T-cell (primary cell): Measurements from ENCODE around the gene LARGE1. TPM values are rescaled to one million over a fixed set of nuclear protein-coding genes. Genes with fewer than 3 reads are reported as not detected.

Experiments used
- ATAC-seq, 4 experiments: fragments of 200-7000 bp in 3 of 4; fragments of 150-1000 bp in 1 of 4; cut with Tn5 transposase; replicated peaks in 1 of 4; 1 replicate in 3 of 4; 2 replicates in 1 of 4; pipeline ENCODE4 v1.10.0; 2021; ENCODE audit warnings: moderate library complexity in 3 of 4, mild to moderate bottlenecking in 2 of 4, moderate number of reproducible peaks in 1 of 4
- CTCF ChIA-PET, 2 donors: fragments of 300-600 bp; sonication (Branson Sonifier 250); formaldehyde crosslinking; loops; one replicate each; lab custom pipeline; 2022; ENCODE audit warnings: antibody characterized with exemption in 2 of 2; lab: Charles Lee
- POLR2A ChIA-PET, 2 donors: fragments of 300-600 bp; sonication (Branson Sonifier 250); formaldehyde crosslinking; loops; one replicate each; lab custom pipeline; 2022; ENCODE audit warnings: antibody characterized with exemption in 2 of 2; lab: Charles Lee
- DNase-seq, 35 experiments: peaks; one replicate each; pipeline versions ENCODE4 v3.0.0 to v3.0.0-alpha.2; 2013 to 2023
- H3K27ac ChIP-seq: one replicate; pipeline ENCODE4 v1.5.1; 2013; ENCODE audit warnings: low read length
- H3K27me3 ChIP-seq, 2 experiments: replicated peaks in 1 of 2; 1 replicate in 1 of 2; 2 replicates in 1 of 2; pipeline versions ENCODE4 v1.6.1 to v1.7.0; 2013; ENCODE audit warnings: low read length in 1 of 2, mixed read lengths in 1 of 2; ENCODE audit not compliant: control insufficient read depth in 2 of 2, insufficient read depth in 2 of 2; ENCODE audit errors: extremely low read depth in 1 of 2
- H3K36me3 ChIP-seq, 2 donors: 1 replicate in 1 of 2; 2 replicates in 1 of 2; pipeline versions ENCODE4 v1.6.1 to v1.7.0; 2013; ENCODE audit warnings: low read length in 1 of 2; ENCODE audit not compliant: control insufficient read depth in 2 of 2, insufficient read depth in 1 of 2; ENCODE audit errors: extremely low read depth in 1 of 2
- H3K4me1 ChIP-seq, 2 experiments: 1 replicate in 1 of 2; 2 replicates in 1 of 2; pipeline versions ENCODE4 v1.6.1 to v1.7.0; 2013; ENCODE audit warnings: low read length in 2 of 2, mixed read lengths in 1 of 2; ENCODE audit not compliant: insufficient read depth in 2 of 2, control insufficient read depth in 1 of 2; ENCODE audit errors: extremely low read depth in 1 of 2
- H3K4me3 ChIP-seq, 2 donors: 1 replicate in 1 of 2; 2 replicates in 1 of 2; pipeline versions ENCODE4 v1.5.1 to v1.7.0; 2013; ENCODE audit warnings: mild to moderate bottlenecking in 2 of 2, low read length in 1 of 2, moderate library complexity in 1 of 2; ENCODE audit not compliant: control insufficient read depth in 1 of 2; ENCODE audit errors: extremely low read depth in 1 of 2
- H3K9me3 ChIP-seq: 2 replicates; pipeline ENCODE4 v1.7.0; 2013
- H3K27ac Mint-ChIP-seq, 2 donors: one replicate each; pipeline ENCODE4 v1.8.0; 2020 to 2021; ENCODE audit warnings: mild to moderate bottlenecking in 2 of 2, mixed read lengths in 2 of 2
- H3K27me3 Mint-ChIP-seq, 2 donors: one replicate each; pipeline ENCODE4 v1.8.0; 2021 to 2022; ENCODE audit warnings: mixed read lengths in 2 of 2
- H3K36me3 Mint-ChIP-seq: one replicate; pipeline ENCODE4 v1.8.0; 2021; ENCODE audit warnings: mixed read lengths
- H3K4me1 Mint-ChIP-seq, 3 donors: one replicate each; pipeline ENCODE4 v1.8.0; 2020 to 2022; ENCODE audit warnings: mixed read lengths in 3 of 3, mild to moderate bottlenecking in 1 of 3
- H3K4me3 Mint-ChIP-seq, 3 donors: one replicate each; pipeline ENCODE4 v1.8.0; 2020 to 2022; ENCODE audit warnings: mild to moderate bottlenecking in 3 of 3, mixed read lengths in 3 of 3, moderate library complexity in 3 of 3
- H3K9me3 Mint-ChIP-seq, 3 donors: one replicate each; pipeline ENCODE4 v1.8.0; 2020 to 2022; ENCODE audit warnings: mixed read lengths in 3 of 3
- WGBS: methylation state at CpG from one replicate; pipeline ENCODE4 v1.1.5; 2013; ENCODE audit warnings: missing lambda C conversion rate; ENCODE audit not compliant: insufficient coverage; 5-methylcytosine and 5-hydroxymethylcytosine counted together
- total RNA-seq, 35 experiments: library from RNA in 6 of 35; stranded (reverse) in 6 of 35; fragments of 120-200 nt in 1 of 35; gene quantifications; one replicate each; pipeline versions ENCODE4 v1.2.1 to v1.2.4 and lab custom pipeline; 2013 to 2026

The LARGE1 gene
- total RNA-seq, 5 donors from 2014 or later (not counting 1 experiment from before 2014, with no cell fraction given) = 0.53 to 6.1 (median 3.0) TPM

DNA sequence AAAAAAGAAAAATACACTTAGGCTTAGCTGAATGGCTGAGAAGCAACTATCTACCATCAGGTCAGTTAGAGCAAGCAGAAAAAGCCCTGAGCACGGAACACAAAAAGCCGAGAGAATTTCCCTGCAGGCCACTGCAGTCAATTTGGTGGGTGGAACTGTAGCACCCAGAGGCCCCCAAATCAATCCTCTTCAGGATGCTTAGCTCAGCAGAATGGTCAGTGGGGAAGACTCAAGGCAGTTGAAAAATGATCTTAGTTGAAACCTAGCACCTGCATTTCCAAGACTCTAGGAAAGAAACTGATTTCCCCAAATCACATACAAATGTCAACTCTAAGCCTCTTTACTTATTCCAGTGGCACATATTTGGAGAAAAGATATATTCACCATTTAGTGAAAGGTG, 534.7 kb downstream of the LARGE1 start:
- Mint-ChIP-seq H3K9me3 (peaks cover 0 to 3% (median 0%) of the 10 kb centered on the region in 3 donors), H3K4me1 (no peaks in the 10 kb centered on the region), H3K36me3 (no peaks in the 10 kb centered on the region), H3K27ac (no peak overlapping the region), H3K4me3 (no peak overlapping the region), H3K27me3 (no peaks in the 10 kb centered on the region)
- CTCF ChIA-PET = no interaction called here
- Histone ChIP-seq H3K4me3 (no peak overlapping the region), H3K36me3 (no peaks in the 10 kb centered on the region), H3K4me1 (no peaks in the 10 kb centered on the region), H3K9me3 (no peaks in the 10 kb centered on the region), H3K27me3 (no peaks in the 10 kb centered on the region), H3K27ac (no peak overlapping the region)
- DNase-seq = no peak
- no peak for ATAC-seq
- POLR2A ChIA-PET = no interaction called here
- no CpG with 5 or more reads among the region's 2 CpGs for WGBS

DNA sequence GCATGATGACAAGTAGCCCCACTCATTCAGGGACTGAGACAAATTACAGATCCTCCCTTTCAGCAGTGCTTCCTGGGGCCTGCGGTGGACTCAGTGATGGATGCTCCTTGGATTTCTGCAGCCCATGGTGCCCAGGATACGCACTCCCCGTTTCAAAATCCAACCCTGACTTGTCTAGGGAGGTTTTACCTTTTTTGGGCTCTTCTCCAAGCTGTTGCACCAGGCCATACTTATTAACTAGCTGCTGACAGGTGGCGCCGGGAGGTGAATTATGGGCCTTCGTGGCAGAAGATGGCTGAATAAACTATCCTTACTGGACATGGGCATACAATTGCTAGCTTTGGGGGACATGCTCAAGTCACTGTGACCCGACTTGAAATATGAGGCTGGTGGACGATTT, 537.8 kb downstream of the LARGE1 start:
- Histone ChIP-seq H3K27ac (no peak overlapping the region), H3K9me3 (no peaks in the 10 kb centered on the region), H3K4me3 (no peak overlapping the region), H3K27me3 (no peaks in the 10 kb centered on the region), H3K4me1 (no peaks in the 10 kb centered on the region), H3K36me3 (no peaks in the 10 kb centered on the region)
- ATAC-seq (no peak), DNase-seq (no peak)
- Mint-ChIP-seq H3K4me1 (no peaks in the 10 kb centered on the region), H3K9me3 (peaks cover 6 to 10% (median 9%) of the 10 kb centered on the region in 3 donors), H3K4me3 (no peak overlapping the region), H3K27me3 (no peaks in the 10 kb centered on the region), H3K36me3 (no peaks in the 10 kb centered on the region), H3K27ac (no peak overlapping the region)
- 97% methylated on average over 4 of the region's 8 CpGs for WGBS
- CTCF ChIA-PET = no interaction called here
- POLR2A ChIA-PET = no interaction called here

DNA sequence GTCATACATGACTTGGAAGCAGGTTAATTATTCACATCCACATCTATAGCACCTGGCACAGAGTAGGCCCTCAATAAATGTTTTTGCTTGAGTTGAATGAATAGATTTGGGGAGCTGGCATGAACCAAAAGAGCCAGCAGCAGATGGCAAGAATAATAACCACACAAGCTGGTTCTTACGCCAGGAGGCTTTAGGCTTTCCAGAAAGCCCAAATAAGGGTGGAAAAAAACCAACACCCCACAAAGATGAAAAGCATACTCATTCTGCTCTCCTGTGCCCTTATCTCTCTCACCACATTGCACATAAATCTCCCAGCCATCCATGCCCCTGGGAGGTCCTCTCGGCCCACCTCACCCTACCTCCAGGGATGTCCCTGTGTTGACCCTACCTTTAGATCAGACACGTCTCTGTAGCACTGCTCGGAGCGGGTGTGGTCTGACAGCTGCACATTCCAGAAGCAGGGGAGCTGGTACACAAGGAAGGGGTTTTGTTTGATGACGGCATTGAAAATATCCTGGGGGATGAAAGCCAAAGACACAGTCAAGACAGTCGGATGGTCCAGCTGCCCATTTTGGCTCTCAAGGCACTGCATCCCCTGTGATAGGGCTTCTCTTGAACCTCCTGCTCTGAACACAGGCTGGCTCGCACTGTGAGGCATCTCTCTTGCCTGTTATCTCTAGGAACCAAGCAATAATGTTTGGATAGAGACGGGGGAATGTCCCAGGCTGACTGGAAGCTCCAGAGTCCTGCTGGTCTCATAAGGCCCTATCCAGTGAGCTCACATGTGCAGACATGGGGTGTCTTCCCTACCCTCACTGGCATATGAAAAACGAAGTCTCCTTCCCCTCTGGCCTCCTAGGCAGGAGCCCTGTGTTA, 538.5 kb downstream of the LARGE1 start:
- H3K9me3 Mint-ChIP-seq = peaks cover 6 to 15% (median 13%) of the 10 kb centered on the region in 3 donors
- no peak for DNase-seq
- no peak overlapping the region for H3K4me3 Mint-ChIP-seq
- no peak overlapping the region for H3K27ac Mint-ChIP-seq
- no peak overlapping the region for H3K27ac ChIP-seq
- no peak overlapping the region for H3K4me3 ChIP-seq
- no peak for ATAC-seq
- H3K4me1 Mint-ChIP-seq = no peaks in the 10 kb centered on the region
- H3K36me3 ChIP-seq = no peaks in the 10 kb centered on the region
- ChIA-PET POLR2A (no interaction called here), CTCF (no interaction called here)
- no peaks in the 10 kb centered on the region for H3K27me3 Mint-ChIP-seq
- H3K9me3 ChIP-seq = no peaks in the 10 kb centered on the region
- no peaks in the 10 kb centered on the region for H3K4me1 ChIP-seq
- no peaks in the 10 kb centered on the region for H3K27me3 ChIP-seq
- H3K36me3 Mint-ChIP-seq = no peaks in the 10 kb centered on the region
- WGBS = 73% methylated on average over 3 of the region's 10 CpGs

DNA sequence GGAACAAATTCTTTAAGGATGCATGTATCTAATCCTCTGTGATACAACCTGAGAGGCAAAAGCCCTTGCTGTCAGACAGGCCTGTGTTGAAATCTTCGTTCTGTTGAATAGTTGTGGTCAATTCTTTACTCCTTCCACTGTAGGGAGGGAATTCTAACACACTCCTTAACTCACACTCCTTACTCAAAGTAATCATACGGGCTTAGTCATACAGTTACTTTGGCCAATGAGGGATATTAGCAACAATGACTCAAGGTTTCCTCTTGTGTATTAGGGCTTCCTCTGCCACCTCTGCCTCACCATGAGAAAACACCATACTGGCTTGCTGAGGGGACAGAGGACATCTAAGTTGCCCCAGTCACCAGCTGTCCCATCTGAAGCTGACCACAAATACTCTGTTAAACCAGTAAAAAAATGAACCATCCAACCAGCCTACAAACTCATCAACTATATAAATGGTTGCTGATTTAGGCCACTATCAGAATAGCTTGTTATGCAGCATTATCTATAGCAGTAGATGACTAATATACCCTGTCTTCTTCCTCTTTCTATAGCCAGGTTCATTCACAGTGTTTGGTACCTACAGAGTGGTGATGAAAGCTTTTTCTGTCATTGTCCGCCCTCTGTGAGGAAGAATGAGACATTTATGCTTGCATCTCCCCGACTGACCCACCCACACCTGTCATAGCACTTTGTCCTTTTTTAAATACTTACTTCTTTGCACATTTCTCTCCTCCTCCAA, 539.3 kb downstream of the LARGE1 start:
- Histone ChIP-seq H3K9me3 (no peaks in the 10 kb centered on the region), H3K4me3 (no peak overlapping the region), H3K27ac (no peak overlapping the region), H3K27me3 (no peaks in the 10 kb centered on the region), H3K4me1 (no peaks in the 10 kb centered on the region), H3K36me3 (no peaks in the 10 kb centered on the region)
- POLR2A ChIA-PET = no interaction called here
- peaks cover 6 to 15% (median 13%) of the 10 kb centered on the region in 3 donors for H3K9me3 Mint-ChIP-seq
- no peak overlapping the region for H3K4me3 Mint-ChIP-seq
- WGBS = 60% methylated on average over 1 of the region's 4 CpGs
- no peak for ATAC-seq
- no peaks in the 10 kb centered on the region for H3K36me3 Mint-ChIP-seq
- DNase-seq = no peak
- H3K27me3 Mint-ChIP-seq = no peaks in the 10 kb centered on the region
- CTCF ChIA-PET = no interaction called here
- H3K27ac Mint-ChIP-seq = no peak overlapping the region
- H3K4me1 Mint-ChIP-seq = no peaks in the 10 kb centered on the region

DNA sequence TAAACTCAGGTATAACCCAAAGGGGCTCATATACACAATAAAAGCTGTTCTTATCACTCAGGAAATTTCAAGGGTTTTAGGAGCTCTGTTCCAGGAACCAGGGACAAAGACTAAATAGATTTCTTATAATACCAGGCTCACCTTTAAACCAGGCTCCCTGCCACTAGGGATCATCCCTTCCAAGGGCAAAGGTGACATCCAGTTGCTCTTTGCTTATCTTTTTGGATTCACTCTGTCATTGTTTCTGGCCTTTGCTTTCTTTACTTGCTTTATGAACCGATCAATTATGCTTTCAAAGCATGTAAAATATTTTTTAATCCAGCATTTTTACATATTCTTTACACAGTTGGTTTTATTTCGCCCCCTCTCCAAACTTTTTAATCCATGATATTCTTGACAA, 540.4 kb downstream of the LARGE1 start:
- ChIA-PET CTCF (no interaction called here), POLR2A (no interaction called here)
- Histone ChIP-seq H3K36me3 (no peaks in the 10 kb centered on the region), H3K9me3 (no peaks in the 10 kb centered on the region), H3K27ac (no peak overlapping the region), H3K27me3 (no peaks in the 10 kb centered on the region), H3K4me1 (no peaks in the 10 kb centered on the region), H3K4me3 (no peak overlapping the region)
- Mint-ChIP-seq H3K27me3 (no peaks in the 10 kb centered on the region), H3K36me3 (no peaks in the 10 kb centered on the region), H3K27ac (no peak overlapping the region), H3K9me3 (peaks cover 6 to 15% (median 13%) of the 10 kb centered on the region in 3 donors), H3K4me3 (no peak overlapping the region), H3K4me1 (no peaks in the 10 kb centered on the region)
- 61% methylated on average over 2 of the region's 2 CpGs for WGBS
- ATAC-seq (no peak), DNase-seq (no peak)

DNA sequence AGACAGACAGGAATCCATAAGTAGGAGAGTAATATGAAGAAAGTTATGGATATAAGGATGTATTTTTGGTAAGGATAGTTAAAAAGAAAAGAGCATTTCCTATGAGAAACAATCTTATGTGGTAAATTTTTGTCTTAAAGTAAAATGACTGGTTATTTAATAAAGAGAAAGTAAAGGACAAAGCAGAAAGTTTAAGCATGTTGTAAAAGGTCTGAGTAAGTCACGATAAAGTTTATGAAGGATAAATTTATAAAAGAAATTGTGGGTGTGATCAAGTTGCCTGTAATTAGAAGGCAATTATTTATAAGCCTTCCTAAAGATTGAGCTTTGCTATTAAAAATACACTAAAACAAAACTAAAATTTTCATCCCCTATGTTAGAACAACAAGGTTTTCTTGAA, 547.4 kb downstream of the LARGE1 start:
- H3K27me3 Mint-ChIP-seq = no peaks in the 10 kb centered on the region
- CTCF ChIA-PET = no interaction called here
- H3K27ac Mint-ChIP-seq = no peak overlapping the region
- POLR2A ChIA-PET = no interaction called here
- Histone ChIP-seq H3K9me3 (no peaks in the 10 kb centered on the region), H3K36me3 (no peaks in the 10 kb centered on the region), H3K4me1 (no peaks in the 10 kb centered on the region), H3K4me3 (no peak overlapping the region), H3K27ac (no peak overlapping the region), H3K27me3 (no peaks in the 10 kb centered on the region)
- ATAC-seq (no peak), DNase-seq (no peak)
- H3K9me3 Mint-ChIP-seq = peaks cover 0 to 10% (median 9%) of the 10 kb centered on the region in 3 donors
- H3K4me1 Mint-ChIP-seq = no peaks in the 10 kb centered on the region
- no peak overlapping the region for H3K4me3 Mint-ChIP-seq
- no peaks in the 10 kb centered on the region for H3K36me3 Mint-ChIP-seq
- no CpG with 5 or more reads among the region's 1 CpG for WGBS
